NCI-H345 treated with DMSO at 0.1 percent for 48 hours (cell line): Measurements from ENCODE around the gene MRTFA.
"Not testable (repeated sequence)": the region's sequence is repeated elsewhere in the genome, so short reads cannot be mapped to it uniquely, and the experiment has no call there.

ENCODE experiments used
- DNase-seq: peaks from one replicate; lab custom pipeline; 2025; ENCODE audit not compliant: unreplicated experiment; lab: John Stamatoyannopoulos, UW

Gene MRTFA

DNA sequence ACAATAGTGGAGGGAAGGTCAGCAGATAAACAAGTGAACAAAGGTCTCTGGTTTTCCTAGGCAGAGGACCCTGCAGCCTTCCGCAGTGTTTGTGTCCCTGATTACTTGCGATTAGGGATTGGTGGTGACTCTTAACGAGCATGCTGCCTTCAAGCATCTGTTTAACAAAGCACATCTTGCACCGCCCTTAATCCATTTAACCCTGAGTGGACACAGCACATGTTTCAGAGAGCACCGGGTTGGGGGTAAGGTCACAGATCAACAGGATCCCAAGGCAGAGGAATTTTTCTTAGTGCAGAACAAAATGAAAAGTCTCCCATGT is 136.1 kb downstream of the MRTFA start:
- not testable (repeated sequence) for DNase-seq

DNA sequence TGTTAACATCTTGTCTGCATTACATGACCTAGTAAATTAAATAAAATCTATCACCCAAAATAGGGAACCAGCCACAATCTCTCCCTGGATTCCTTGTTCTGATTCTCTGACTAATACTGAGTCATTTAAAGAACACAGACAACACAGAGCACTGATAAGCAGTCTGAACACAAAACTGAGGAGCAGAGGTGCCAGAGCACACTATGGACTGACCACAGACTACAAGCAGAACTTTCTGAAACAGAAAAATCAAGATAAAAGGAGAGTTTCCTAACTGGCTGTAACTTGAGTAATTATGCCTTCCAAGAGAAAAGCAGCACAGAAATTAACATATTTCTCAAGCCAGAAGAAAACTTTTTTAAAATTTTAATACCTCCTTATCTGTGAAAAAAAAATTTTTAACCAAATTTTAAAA is 137.3 kb downstream of the MRTFA start:
- DNase-seq, result no peak

DNA sequence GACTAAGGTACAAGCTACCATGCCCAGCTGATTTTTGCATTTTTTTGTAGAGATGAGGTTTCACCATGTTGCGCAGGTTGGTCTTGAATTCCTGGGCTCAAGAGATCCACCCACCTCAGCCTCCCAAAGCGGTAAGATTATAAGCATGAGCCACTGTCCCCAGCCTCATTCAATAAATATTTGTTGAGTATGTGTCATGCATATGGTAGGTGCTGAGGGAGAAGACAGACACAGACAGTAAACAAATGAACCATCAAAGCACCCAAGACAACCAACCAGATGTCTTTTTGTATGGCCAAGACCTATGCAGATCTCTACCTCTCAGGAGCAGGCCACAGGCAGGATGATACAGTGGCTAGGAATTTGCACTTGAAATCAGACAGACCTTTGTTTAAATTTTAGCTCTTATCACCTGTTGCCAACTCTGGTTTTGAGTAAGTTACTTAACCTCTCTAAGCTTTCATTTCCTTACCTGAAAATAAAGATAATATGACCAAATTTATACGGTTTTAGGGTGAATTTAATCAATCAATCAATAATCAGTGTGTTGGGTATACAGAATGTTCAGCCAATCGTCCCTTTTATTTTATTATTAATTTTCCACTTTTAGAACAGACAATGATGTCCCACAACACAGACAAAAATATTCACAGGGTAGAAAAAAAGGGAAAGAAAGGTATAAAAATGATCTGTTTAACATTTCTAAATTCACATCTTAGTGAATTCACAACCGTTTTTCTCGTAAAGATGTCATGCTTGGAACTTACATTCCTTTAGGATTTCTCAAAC is 137.9 kb downstream of the MRTFA start:
- DNase-seq, result no peak

DNA sequence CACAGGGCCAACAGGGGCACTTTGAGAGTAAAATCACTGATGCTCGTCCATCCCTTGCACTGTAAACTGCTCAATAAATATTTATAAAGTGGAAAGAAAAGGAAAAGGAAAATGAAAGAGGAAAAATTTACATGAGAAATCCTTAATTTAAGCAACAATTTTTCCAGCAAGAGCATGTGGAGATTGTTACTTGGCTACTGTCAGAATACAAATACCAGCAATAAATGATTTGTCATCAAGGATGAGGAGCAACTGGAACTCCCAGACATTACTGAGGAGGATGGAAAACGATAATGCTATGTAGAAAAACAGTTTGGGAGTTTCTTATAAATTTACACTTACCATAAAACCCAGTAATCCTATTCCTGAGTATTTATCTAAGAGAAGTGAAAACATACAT is 143.1 kb downstream of the MRTFA start:
- no peak for DNase-seq

DNA sequence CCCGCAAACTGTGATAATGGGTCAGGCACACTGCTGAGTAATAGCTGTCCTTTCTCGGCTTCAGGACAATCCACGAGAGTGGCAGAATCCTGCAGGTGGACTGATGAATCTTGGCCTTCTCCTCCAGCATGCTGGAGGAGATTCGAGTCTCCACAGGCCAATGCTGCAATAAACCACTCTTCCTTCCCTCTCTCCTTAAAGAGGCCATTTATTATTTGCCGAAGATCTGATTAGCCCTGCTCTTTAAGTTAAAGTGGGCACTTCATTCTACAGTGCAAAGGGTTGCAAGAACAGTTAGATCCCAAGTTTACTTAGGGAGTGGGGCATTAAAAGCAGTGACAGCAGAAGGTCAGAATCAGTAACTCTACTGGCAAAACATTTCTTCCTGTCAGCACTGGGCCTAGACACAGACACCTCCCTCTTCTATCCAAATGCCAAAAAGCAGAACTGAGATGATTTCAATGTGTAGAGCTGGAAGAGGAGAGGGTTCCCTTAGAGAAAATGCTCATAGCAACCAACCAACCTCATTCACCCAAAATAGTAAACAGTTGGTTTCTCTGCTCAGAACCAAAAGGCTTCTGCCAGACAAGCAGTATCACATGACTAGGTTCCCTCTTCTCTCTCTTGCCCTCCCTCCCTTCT is 144.4 kb downstream of the MRTFA start:
- DNase-seq, result no peak

DNA sequence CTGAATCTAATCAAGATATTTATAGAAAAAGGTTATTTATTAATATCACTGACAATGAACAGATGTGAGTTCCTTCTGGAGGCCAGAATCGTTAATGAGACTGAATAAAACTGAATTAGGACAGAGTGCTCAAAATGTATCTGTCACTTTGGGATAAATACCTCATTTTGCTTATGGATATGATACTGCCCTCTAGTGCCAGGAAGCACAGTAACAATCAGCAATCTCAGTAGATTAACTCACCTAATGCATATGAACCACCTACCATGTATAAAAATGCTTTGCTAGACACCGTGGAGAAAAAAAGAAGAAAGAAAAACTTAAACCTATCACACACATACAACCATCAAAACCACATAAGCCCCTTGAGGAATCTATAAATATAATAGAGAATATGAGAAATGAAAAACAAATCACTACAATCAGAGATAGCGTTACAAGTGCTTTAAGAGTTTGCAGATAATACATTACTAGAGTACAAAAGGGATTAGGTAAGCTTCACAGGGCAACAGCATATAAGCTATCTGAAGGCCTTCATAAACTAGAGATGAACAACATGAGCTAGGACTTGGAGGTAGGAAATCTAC is 148.8 kb downstream of the MRTFA start:
- DNase-seq, result no peak

DNA sequence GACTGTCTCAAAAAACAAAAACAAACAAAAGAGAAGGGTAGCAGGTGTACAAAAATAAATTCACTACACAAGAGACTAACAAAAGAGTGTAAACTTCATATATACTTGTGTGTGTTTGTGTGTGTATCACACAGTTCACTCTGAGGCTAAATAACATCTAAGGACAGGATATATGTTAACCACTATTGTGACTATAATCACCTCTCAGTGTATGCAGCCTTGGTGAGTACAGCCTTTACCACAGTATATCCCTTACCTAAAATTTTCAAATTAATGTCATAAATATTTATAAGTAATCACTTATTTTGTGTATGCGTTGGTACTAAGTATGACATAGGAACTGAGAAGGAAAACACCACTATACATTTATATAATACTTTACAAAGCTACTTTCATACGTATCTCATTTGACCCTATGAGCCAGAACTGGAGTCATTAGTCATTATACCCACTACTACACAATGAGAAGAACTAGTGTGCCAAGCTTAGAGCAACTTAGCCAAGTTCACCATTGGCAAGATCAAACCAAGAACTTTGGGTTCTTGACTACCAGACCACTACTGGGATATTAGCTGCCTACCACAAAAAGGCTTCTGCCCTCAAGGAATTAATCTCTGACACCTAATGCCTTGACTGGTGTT is 149.4 kb downstream of the MRTFA start:
- DNase-seq, result no peak

DNA sequence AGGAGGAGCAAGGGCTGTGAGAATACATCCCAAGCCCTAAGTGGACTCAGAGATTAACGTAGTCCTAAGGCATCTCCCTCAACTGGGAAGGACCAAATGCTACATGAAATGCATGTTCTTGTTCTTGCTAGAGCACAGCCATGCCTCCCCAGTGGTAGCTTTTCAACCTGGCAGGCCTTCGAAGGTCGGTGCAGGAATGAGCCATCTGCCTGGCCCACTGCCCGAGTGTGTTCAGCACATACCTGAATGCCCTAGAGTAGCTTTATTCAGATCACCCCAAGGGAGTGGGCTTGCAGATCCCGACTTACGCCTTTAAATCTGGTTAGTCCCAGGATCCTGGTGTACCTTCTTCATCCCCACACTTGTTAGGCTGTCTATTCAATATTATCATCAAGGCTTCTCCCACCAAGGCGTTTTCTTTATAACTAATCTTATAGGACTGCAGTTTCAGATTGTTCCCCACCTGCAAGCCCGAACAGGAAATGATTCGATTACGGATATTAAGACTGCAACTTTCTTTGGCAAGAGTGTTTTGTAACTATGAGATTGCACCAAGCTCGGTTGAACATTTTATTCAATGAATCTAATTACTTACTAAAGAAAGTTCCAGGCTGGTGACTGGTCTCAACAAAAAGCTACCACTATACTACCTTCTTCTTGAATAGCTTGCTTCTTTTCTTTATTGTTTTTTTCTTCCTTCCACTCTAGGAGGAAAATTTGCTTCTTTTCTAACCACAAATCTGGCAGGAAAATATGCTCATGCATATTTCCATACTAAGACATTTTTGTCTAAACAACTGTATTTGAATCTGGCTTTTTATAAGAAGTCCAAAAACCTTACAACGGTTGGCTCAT is 150.5 kb downstream of the MRTFA start:
- no peak for DNase-seq

DNA sequence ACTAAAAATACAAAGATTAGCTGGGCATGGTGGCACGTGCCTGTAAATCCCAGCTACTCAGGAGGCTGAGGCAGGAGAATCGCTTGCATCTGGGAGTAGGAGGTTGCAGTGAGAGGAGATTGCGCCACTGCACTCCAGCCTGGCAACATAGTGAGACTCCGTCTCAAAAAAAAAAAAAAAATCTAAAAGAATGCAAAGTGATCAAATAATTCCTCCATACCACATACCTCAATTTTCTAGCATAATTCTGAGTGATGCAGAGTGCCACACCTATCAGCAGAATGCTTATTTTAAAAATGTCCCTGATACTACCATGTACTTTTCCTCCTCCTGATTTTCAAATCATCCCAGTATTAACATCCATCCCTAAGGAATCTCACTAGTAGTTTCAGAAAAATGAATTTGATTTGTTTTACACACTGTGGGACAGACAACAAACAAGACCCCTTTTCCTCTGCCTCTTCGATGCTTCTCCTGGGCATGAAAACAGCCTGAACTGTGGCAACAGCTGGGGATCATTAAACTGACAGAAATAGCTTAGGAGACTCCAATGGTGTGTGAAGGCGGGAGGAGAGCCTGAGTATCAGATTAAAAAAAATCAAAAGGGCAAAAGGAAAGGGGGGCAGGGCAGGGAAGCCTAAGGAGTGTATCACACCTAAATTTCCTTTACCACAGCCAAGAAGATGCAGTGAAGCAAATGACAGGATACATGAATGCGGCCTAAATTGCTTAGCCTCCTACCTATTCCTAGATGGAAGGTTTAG is 151.4 kb downstream of the MRTFA start:
- DNase-seq, result no peak

DNA sequence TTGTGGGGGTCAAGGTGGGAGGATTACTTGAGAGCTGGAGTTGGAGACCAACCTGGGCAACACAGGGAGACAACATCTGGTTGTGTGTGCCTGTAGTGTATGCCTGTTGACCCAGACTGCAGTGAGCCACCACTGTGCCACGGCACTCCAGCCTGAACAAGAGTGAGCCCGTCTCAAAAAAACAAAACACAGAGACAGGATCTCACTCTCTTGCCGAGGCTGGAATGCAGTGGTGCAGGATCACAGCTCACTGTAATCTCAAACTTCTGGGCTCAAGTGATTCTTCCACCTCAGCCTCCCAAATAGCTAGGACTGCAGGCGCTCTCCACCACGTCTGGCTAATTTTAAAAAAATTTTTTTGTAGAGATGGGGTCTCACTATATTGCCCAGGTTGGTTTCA is 153.6 kb downstream of the MRTFA start:
- no peak for DNase-seq

DNA sequence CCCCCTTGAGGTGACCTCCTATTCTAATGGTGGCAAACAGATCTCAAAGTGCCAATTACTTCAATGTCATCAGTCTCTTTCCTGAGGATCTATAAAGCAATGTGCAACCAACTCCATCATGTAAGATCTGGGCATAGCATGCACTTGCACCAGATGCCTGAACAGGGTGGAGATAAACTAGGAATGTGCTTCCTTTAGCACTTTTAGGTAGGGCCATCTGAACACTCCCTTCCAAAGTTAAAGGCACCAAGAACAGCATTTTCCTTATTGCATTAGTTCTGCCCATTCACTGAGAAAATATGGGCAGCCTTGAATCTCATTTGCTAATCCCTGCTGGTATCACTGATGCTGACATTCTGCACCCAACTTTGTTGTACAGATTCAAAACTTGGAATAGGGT is 154.1 kb downstream of the MRTFA start:
- DNase-seq, result no peak

DNA sequence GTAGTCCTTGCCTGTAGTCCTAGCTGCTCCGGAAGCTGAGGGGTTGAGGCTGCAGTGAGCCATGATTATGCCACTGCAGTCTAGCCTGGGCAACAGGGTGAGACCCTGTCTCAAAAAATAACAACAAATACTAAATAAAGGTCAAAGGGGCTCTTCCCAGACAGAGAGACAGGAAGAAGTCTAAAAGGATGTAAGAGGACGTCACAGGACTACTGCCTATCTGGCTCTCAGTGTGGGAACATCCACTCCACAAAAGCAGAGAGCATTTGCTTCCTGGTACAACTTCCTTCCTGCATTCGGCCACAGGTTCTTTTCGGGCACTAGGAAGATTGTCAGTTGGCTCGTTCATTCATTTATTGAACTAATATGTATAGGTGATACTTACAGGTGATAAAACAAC is 155.5 kb downstream of the MRTFA start:
- no peak for DNase-seq

DNA sequence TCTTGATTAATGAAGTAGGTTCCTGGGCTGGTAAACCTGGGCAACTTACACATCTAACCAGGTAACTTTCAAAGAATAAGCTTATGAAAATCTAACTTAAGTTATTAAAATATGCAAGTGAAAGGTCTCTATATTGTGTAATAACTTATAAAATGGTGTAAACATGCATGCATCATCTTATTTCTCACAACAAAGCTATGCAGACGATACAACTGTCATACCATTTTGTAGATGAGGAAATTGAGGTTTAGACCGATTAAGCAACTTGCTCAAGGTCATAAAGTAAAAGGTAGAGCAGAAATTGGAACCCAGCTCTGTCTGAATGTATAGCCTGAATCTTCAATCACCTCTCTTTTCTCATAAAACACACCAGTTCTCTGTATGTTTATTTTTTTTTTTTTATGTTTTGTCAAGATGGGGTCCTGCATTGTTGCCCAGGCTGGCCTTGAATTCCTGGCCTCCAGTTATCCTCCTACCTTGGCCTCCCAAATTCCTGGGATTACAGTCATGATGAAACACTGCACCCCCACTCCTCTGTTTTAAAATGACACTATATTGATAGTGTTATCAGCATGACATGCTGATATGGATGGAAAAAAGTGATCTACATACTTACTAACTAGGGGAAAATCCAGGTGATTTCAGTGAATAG is 156.5 kb downstream of the MRTFA start:
- DNase-seq, result no peak

DNA sequence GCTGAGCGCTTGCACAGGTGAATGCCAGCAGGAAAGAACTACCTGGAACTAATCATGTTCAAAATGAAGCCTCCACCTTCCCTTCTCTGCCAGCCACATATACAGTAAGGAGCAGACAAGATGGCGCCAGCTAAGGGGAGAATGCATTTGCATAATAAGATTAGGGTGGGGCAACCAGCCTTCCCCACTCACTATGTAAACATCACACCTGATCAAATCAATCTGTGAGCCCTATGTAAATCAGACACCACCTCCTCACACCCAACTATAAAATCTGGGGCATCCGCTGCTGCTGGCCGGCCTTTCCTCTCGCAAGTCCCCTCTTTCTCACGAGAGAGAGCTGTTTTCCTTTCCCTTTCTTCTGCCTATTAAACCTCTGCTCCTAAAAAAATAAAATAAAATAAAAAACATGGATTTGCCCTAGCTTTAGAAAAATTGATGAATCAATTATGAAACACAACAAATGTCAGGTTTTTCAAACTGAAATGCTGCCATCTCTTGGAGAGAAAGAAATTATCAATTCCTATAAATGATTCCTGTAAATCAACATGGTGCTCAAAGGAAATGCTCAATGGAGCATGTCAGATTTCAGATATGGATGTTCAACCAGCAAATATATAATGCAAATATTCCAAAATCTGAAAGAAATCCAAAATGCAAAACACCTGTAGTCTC is 157.3 kb downstream of the MRTFA start:
- no peak for DNase-seq

DNA sequence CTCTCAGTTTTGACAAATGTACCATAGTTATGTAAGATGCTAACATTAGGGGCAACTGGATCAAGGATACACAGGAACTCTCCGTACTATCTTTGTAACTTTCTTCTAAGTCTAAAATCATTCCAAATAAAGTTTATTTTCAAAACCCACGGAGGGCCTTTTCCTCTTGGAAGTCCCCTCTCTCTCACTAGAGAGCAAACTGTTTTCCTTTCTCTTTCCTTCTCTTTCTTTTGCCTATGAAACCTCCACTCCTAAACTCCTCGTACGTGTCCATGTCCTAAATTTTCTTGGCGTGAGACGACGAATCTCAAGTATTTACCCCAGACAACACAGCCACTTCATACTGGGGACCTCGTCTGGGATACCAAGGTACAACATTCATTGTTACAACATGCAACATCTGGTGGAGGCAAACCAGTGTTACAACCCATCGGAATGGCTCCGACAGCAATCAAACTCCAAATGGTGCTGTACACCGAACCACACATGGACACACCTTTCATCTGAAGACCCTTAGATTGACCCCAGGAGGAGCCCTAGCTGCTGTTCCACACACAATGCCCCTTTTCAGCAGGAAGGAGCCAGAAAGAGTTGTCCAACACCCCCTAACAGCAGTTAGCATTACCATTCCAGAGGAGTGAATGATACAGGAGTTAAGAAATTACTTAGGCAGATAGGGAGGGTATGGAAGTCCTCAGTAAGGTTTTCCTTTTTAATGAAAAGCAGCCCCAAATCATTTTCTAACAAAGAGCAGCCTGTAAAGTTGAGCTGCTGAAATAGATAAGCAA is 158.0 kb downstream of the MRTFA start:
- DNase-seq, result no peak

DNA sequence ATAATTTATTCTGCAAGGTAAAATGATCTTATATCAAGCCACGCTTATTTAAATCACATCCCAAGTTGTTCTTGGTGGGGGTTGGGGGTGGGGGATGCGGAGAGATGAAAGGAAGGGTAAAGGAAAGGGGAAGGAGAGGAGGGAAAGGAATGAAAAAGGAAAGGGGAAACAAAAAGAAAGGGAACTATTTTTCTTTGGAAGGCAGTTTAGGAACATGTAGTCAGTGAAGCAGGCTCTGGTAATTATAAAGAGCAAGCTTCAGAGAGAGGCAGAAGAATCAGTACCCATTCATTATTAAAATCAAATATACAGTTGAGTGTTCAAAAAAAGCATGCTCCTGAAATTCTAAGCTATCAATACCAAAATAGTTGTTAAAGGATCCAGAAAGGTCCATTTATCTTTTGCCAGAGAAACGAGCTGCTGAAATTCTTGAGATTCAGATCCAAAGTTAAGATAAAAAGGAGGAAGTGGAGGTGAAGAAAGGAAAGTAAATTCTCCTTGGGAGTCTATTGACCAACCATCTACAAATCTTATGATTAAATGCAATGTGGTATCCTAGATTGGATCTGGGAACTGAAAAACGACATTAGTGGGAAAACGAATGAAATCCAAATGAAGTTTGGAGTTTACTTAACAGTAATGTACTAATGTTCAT is 158.7 kb downstream of the MRTFA start:
- no peak for DNase-seq

DNA sequence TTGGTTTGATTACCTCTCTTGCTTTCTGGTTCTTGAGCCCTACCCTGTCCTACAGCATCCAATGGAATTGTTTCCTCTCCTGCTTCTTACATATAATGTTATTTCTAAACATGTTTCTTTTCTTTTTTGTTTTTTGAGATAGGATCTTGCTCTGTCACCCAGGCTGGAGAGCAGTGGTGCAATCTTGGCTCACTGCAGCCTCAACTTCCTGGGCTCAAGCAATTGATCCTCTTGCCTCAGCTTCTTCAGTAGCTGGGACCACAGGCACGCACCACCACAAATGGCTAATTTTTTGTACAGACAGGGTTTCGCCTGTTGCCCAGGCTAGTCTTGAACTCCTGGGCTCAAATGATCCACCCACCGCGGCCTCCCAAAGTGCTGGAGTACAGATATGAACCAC is 160.2 kb downstream of the MRTFA start:
- DNase-seq, result no peak

DNA sequence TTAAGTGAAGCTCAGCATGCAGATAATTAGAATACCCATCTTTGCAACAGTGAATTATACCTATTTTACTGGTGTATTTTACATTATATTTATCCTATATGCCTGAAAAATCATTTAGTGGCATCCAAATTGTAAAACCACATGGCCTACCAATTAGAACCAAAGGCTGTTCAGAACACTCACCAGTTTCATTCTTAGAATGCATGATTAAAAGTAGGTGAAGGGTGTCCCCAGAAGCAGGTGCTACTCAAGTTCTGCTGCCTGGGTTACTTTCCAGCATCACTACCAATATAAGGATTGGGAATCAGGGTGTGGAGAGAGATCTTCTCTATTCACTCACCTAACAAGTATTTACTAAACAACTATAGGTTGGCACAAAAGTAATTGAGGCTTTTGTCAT is 162.8 kb downstream of the MRTFA start:
- no peak for DNase-seq
